H9 (cell line): ENCODE results near the gene MTMR12. TPM values are rescaled to one million over a fixed set of nuclear protein-coding genes. Genes with fewer than 3 reads are reported as not detected.

ENCODE experiments used
- DNase-seq: peaks from one replicate; pipeline ENCODE4 v3.0.0-alpha.2; 2017
- H2AFZ ChIP-seq: one replicate; pipeline ENCODE4 v1.6.1; 2013; ENCODE audit warnings: mild to moderate bottlenecking, low read length, control low read depth, moderate library complexity
- H2AK5ac ChIP-seq: 2 replicates; pipeline ENCODE4 v1.6.1; 2013; ENCODE audit warnings: low read length, control low read depth, mixed read lengths; ENCODE audit not compliant: insufficient read length
- H2BK120ac ChIP-seq: one replicate; pipeline ENCODE4 v1.6.1; 2013; ENCODE audit warnings: low read depth, mild to moderate bottlenecking, low read length, control low read depth, inconsistent platforms; ENCODE audit not compliant: poor library complexity, severe bottlenecking
- H2BK12ac ChIP-seq: 2 replicates; pipeline ENCODE4 v1.6.1; 2013; ENCODE audit warnings: low read length, control low read depth, mixed read lengths, low read depth; ENCODE audit not compliant: insufficient read length
- H2BK15ac ChIP-seq: 2 replicates; pipeline ENCODE4 v1.6.1; 2013; ENCODE audit warnings: low read depth, low read length, control low read depth
- H2BK20ac ChIP-seq: one replicate; pipeline ENCODE4 v1.6.1; 2013; ENCODE audit warnings: low read depth, mild to moderate bottlenecking, low read length, control low read depth, inconsistent platforms; ENCODE audit not compliant: poor library complexity, severe bottlenecking
- H2BK5ac ChIP-seq: 2 replicates; pipeline ENCODE4 v1.6.1; 2013; ENCODE audit warnings: low read length, control low read depth, mixed read lengths; ENCODE audit not compliant: insufficient read length
- H3K14ac ChIP-seq: 2 replicates; pipeline ENCODE4 v1.6.1; 2013; ENCODE audit warnings: low read length, control low read depth; ENCODE audit not compliant: insufficient read depth
- H3K18ac ChIP-seq: 2 replicates; pipeline ENCODE4 v1.6.1; 2013; ENCODE audit warnings: low read depth, mild to moderate bottlenecking, mixed read lengths, low read length, control low read depth; ENCODE audit not compliant: insufficient read length
- H3K23ac ChIP-seq: 2 replicates; pipeline ENCODE4 v1.6.1; 2013; ENCODE audit warnings: low read length, control low read depth, mixed read lengths, low read depth; ENCODE audit not compliant: insufficient read length
- H3K23me2 ChIP-seq: 2 replicates; pipeline ENCODE4 v1.6.1; 2013; ENCODE audit warnings: low read depth, mild to moderate bottlenecking, mixed read lengths, low read length, control low read depth; ENCODE audit not compliant: insufficient read length, poor library complexity, severe bottlenecking
- H3K27ac ChIP-seq: 2 replicates; pipeline ENCODE4 v1.5.1; 2013; ENCODE audit warnings: low read length, control low read depth, mixed read lengths, low read depth; ENCODE audit not compliant: insufficient read length
- H3K27me3 ChIP-seq: 2 replicates; pipeline ENCODE4 v1.6.1; 2013; ENCODE audit warnings: low read length, control low read depth, inconsistent platforms; ENCODE audit not compliant: insufficient read depth
- H3K4ac ChIP-seq: 2 replicates; pipeline ENCODE4 v1.6.1; 2013; ENCODE audit warnings: low read depth, mild to moderate bottlenecking, control low read depth, inconsistent platforms, low read length, moderate library complexity
- H3K4me1 ChIP-seq: 2 replicates; pipeline ENCODE4 v1.6.1; 2013; ENCODE audit warnings: low read length, control low read depth, inconsistent platforms; ENCODE audit not compliant: insufficient read depth
- H3K4me2 ChIP-seq: 2 replicates; pipeline ENCODE4 v1.6.1; 2013; ENCODE audit warnings: low read length, control low read depth, mixed read lengths; ENCODE audit not compliant: insufficient read length, insufficient read depth
- H3K56ac ChIP-seq: 2 replicates; pipeline ENCODE4 v1.6.1; 2013; ENCODE audit warnings: low read depth, mild to moderate bottlenecking, mixed read lengths, low read length, control low read depth; ENCODE audit not compliant: insufficient read length
- H3K79me1 ChIP-seq: 2 replicates; pipeline ENCODE4 v1.6.1; 2013; ENCODE audit warnings: low read depth, mild to moderate bottlenecking, moderate library complexity, low read length, control low read depth, inconsistent platforms; ENCODE audit not compliant: insufficient read depth, poor library complexity, severe bottlenecking
- H3K79me2 ChIP-seq: 2 replicates; pipeline ENCODE4 v1.6.1; 2013; ENCODE audit warnings: low read length, control low read depth, inconsistent platforms; ENCODE audit not compliant: insufficient read depth
- H3K9ac ChIP-seq: 2 replicates; pipeline ENCODE4 v1.6.1; 2013; ENCODE audit warnings: low read length, control low read depth, mixed read lengths; ENCODE audit not compliant: insufficient read length; ENCODE audit errors: extremely low read depth
- H3K9me3 ChIP-seq: one replicate; pipeline ENCODE4 v1.6.1; 2013; ENCODE audit warnings: low read depth, low read length, inconsistent platforms; ENCODE audit not compliant: control insufficient read depth
- H3T11ph ChIP-seq: one replicate; pipeline ENCODE4 v1.6.1; 2013; ENCODE audit warnings: mild to moderate bottlenecking, low read length, control low read depth, inconsistent platforms
- H4K20me1 ChIP-seq: one replicate; pipeline ENCODE4 v1.6.1; 2013; ENCODE audit not compliant: control insufficient read depth, insufficient read length, insufficient read depth
- H4K5ac ChIP-seq: 2 replicates; pipeline ENCODE4 v1.6.1; 2013; ENCODE audit warnings: low read depth, mild to moderate bottlenecking, mixed read lengths, low read length, control low read depth; ENCODE audit not compliant: insufficient read length
- H4K8ac ChIP-seq: replicated peaks from 2 replicates; pipeline ENCODE4 v1.6.1; 2013; ENCODE audit warnings: low read length, control low read depth, mixed read lengths, low read depth; ENCODE audit not compliant: insufficient read length
- H4K91ac ChIP-seq: 2 replicates; pipeline ENCODE4 v1.6.1; 2013; ENCODE audit warnings: low read depth, mild to moderate bottlenecking, moderate library complexity, mixed read lengths, low read length, control low read depth; ENCODE audit not compliant: insufficient read length
- H3K27ac Mint-ChIP-seq, 3 experiments: 2 replicates in 2 of 3; 3 replicates in 1 of 3; pipeline ENCODE4 v1.8.0; 2020 to 2021; ENCODE audit warnings: mixed read lengths in 3 of 3, mild to moderate bottlenecking in 1 of 3, moderate library complexity in 1 of 3
- H3K27me3 Mint-ChIP-seq: 2 replicates; pipeline ENCODE4 v1.8.0; 2021; ENCODE audit warnings: low read depth, mild to moderate bottlenecking, moderate library complexity, mixed read lengths
- H3K36me3 Mint-ChIP-seq, 3 experiments: 2 replicates in 2 of 3; 3 replicates in 1 of 3; pipeline ENCODE4 v1.8.0; 2020 to 2021; ENCODE audit warnings: low read depth in 3 of 3, mixed read lengths in 3 of 3; ENCODE audit not compliant: insufficient read depth in 1 of 3
- H3K4me1 Mint-ChIP-seq, 2 experiments: 2 replicates each; pipeline ENCODE4 v1.8.0; 2020; ENCODE audit warnings: mixed read lengths in 2 of 2
- H3K4me3 Mint-ChIP-seq, 2 experiments: 2 replicates in 1 of 2; 3 replicates in 1 of 2; pipeline ENCODE4 v1.8.0; 2020 to 2021; ENCODE audit warnings: mild to moderate bottlenecking in 2 of 2, mixed read lengths in 2 of 2, moderate library complexity in 1 of 2
- H3K9me3 Mint-ChIP-seq, 2 experiments: 2 replicates in 1 of 2; 3 replicates in 1 of 2; pipeline ENCODE4 v1.8.0; 2020; ENCODE audit warnings: mild to moderate bottlenecking in 2 of 2, mixed read lengths in 2 of 2, moderate library complexity in 1 of 2
- WGBS: extraction: QIAGEN DNeasy Blood & Tissue Kit; methylation state at CpG from one replicate; pipeline ENCODE4 v1.1.7; 2013; ENCODE audit warnings: missing lambda C conversion rate, low lambda C conversion rate, mixed read lengths; ENCODE audit not compliant: insufficient read length; ENCODE audit errors: extremely low coverage; 5-methylcytosine and 5-hydroxymethylcytosine counted together
- total RNA-seq: library from RNA; stranded (reverse); gene quantifications from 2 replicates; pipeline ENCODE4 v1.2.1, GENCODE V29; 2021
- TF ChIP-seq, protein P1 (sequence below): fragments of 200-600 bp; sonication (generic); conservative IDR thresholded peaks from 3 replicates; pipeline ENCODE4 v1.8.0; 2021; ENCODE audit warnings: antibody characterized with exemption, mild to moderate bottlenecking

MTMR12 gene
- total RNA-seq, 1 experiment from 2014 or later = 39.3 TPM

DNA sequence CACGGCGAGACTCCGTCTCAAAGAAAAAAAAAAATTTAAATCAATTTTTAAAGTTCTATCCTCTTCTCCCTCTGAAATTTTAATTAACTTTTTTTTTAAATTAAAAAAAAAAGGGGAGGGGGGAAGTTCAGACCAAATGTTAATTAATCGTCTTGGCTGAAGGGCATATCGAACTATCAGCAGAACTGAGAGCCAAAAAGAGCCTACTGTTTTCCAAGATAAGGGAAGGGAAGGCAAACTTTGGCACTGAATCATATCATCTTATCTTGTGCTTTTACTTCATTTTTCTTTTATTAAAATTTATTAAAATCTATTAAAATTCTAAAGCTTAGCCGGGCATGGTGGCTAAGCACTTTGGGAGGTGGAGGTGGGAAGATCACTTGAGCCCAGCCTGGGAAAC, 45.9 kb upstream of the MTMR12 start:
- no peak overlapping the region for H3K4ac ChIP-seq
- no peak overlapping the region for H4K5ac ChIP-seq
- no peaks in the 10 kb centered on the region for H3K27me3 Mint-ChIP-seq
- H2AK5ac ChIP-seq = no peak overlapping the region
- H3K4me2 ChIP-seq = no peak overlapping the region
- H3K4me1 Mint-ChIP-seq = peaks cover 19 to 25% of the 10 kb centered on the region in 2 experiments
- H3K9me3 Mint-ChIP-seq = no peaks in the 10 kb centered on the region
- H4K91ac ChIP-seq = no peak overlapping the region
- H3K36me3 Mint-ChIP-seq = peaks cover 21 to 55% (median 51%) of the 10 kb centered on the region in 3 experiments; a peak in 6 of 7 replicates
- H2BK20ac ChIP-seq = no peak overlapping the region
- H2BK120ac ChIP-seq = no peak overlapping the region
- no peak overlapping the region for H3K4me3 Mint-ChIP-seq
- no peaks in the 10 kb centered on the region for H4K20me1 ChIP-seq
- peaks cover 3% of the 10 kb centered on the region; the same call in 1 of the 2 replicates for H3K4me1 ChIP-seq
- TF ChIP-seq, protein P1, sequence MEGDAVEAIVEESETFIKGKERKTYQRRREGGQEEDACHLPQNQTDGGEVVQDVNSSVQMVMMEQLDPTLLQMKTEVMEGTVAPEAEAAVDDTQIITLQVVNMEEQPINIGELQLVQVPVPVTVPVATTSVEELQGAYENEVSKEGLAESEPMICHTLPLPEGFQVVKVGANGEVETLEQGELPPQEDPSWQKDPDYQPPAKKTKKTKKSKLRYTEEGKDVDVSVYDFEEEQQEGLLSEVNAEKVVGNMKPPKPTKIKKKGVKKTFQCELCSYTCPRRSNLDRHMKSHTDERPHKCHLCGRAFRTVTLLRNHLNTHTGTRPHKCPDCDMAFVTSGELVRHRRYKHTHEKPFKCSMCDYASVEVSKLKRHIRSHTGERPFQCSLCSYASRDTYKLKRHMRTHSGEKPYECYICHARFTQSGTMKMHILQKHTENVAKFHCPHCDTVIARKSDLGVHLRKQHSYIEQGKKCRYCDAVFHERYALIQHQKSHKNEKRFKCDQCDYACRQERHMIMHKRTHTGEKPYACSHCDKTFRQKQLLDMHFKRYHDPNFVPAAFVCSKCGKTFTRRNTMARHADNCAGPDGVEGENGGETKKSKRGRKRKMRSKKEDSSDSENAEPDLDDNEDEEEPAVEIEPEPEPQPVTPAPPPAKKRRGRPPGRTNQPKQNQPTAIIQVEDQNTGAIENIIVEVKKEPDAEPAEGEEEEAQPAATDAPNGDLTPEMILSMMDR = no peak
- no peak overlapping the region for H3K23ac ChIP-seq
- H3T11ph ChIP-seq = no peak overlapping the region
- no peak overlapping the region for H2AFZ ChIP-seq
- H2BK12ac ChIP-seq = no peak overlapping the region
- H2BK15ac ChIP-seq = no peak overlapping the region
- no peaks in the 10 kb centered on the region for H3K79me2 ChIP-seq
- no peak overlapping the region for H3K14ac ChIP-seq
- no peak overlapping the region for H4K8ac ChIP-seq
- no peak for DNase-seq
- no peaks in the 10 kb centered on the region for H3K23me2 ChIP-seq
- no peaks in the 10 kb centered on the region for H3K9me3 ChIP-seq
- no CpG with 5 or more reads among the region's 6 CpGs for WGBS
- H3K9ac ChIP-seq = no peak overlapping the region
- no peak overlapping the region for H3K56ac ChIP-seq
- peak overlapping the region; percentile 74 for H3K18ac ChIP-seq
- H3K79me1 ChIP-seq = no peaks in the 10 kb centered on the region
- no peak overlapping the region for H3K27ac ChIP-seq
- no peak overlapping the region for H2BK5ac ChIP-seq
- H3K27me3 ChIP-seq = no peaks in the 10 kb centered on the region
- peak overlapping the region in 2 of 3 experiments; percentile 94 to 95; a peak in 4 of 7 replicates for H3K27ac Mint-ChIP-seq
